SK-N-SH (cell line): ENCODE results near the gene MYF6. TPM values are rescaled to one million over a fixed set of nuclear protein-coding genes. Genes with fewer than 3 reads are reported as not detected.

ENCODE experiments used
- CTCF ChIA-PET: fragments of 300-600, 350-600 bp; formaldehyde crosslinking; extraction: SDS; loops from one replicate; lab custom pipeline; 2021; lab: Yijun Ruan, JAX
- POLR2A ChIA-PET: fragments of 350-600 bp; sonication (Branson Sonifier 250); formaldehyde crosslinking; extraction: SDS; loops from one replicate; lab custom pipeline; 2020; ENCODE audit warnings: antibody characterized with exemption, inconsistent platforms; lab: Yijun Ruan, JAX
- DNase-seq: peaks from one replicate; pipeline ENCODE4 v3.0.0; 2012
- H2AFZ ChIP-seq: fragments of 200-600 bp; sonication (generic); 2 replicates; pipeline ENCODE4 v1.8.1; 2016; ENCODE audit warnings: antibody characterized with exemption, mild to moderate bottlenecking, low read depth
- H3F3A ChIP-seq: fragments of 200-600 bp; sonication (generic); replicated peaks from 2 replicates; pipeline ENCODE3; 2016; ENCODE audit warnings: antibody characterized with exemption, mild to moderate bottlenecking; ENCODE audit not compliant: insufficient read depth
- H3K27ac ChIP-seq, 2 experiments: fragments of 200-500 bp in 1 of 2; fragments of 200-600 bp in 1 of 2; sonication (Bioruptor generic) in 1 of 2; sonication (generic), shearing (Covaris generic) in 1 of 2; 2 replicates each; pipeline versions ENCODE4 v1.5.1 to v1.6.1; 2014 to 2016; ENCODE audit warnings: low read depth in 2 of 2, inconsistent platforms in 1 of 2, low read length in 1 of 2, mild to moderate bottlenecking in 1 of 2, mixed read lengths in 1 of 2
- H3K27me3 ChIP-seq: fragments of 200-600 bp; sonication (generic), shearing (Covaris generic); 2 replicates; pipeline ENCODE4 v1.6.1; 2016; ENCODE audit warnings: mixed run types; ENCODE audit not compliant: insufficient read depth
- H3K36me3 ChIP-seq, 2 experiments: fragments of 200-500 bp in 1 of 2; fragments of 200-600 bp in 1 of 2; sonication (Bioruptor generic) in 1 of 2; sonication (generic) in 1 of 2; replicated peaks in 1 of 2; 2 replicates each; pipeline versions ENCODE3 to v1.5.1; 2014 to 2016; ENCODE audit warnings: low read length in 1 of 2, mild to moderate bottlenecking in 1 of 2; ENCODE audit not compliant: insufficient read depth in 2 of 2, control insufficient read depth in 1 of 2
- H3K4me1 ChIP-seq, 2 experiments: fragments of 200-500 bp in 1 of 2; fragments of 200-600 bp in 1 of 2; sonication (Bioruptor generic) in 1 of 2; sonication (generic), shearing (Covaris generic) in 1 of 2; 2 replicates each; pipeline versions ENCODE4 v1.5.1 to v1.6.1; 2014 to 2016; ENCODE audit warnings: low read depth in 1 of 2, low read length in 1 of 2, mixed run types in 1 of 2; ENCODE audit not compliant: insufficient read depth in 2 of 2, control insufficient read depth in 1 of 2
- H3K4me2 ChIP-seq: fragments of 200-600 bp; sonication (generic), shearing (Covaris generic); 2 replicates; pipeline ENCODE4 v1.6.1; 2017; ENCODE audit warnings: mixed run types
- H3K4me3 ChIP-seq, 2 experiments: fragments of 200-500 bp in 1 of 2; fragments of 200-600 bp in 1 of 2; sonication (Bioruptor generic) in 1 of 2; sonication (generic), shearing (Covaris generic) in 1 of 2; 2 replicates each; pipeline versions ENCODE4 v1.5.1 to v1.8.1; 2014 to 2016; ENCODE audit warnings: low read depth in 2 of 2, inconsistent platforms in 1 of 2, low read length in 1 of 2, mild to moderate bottlenecking in 1 of 2, mixed read lengths in 1 of 2, moderate library complexity in 1 of 2
- H3K79me2 ChIP-seq: fragments of 200-600 bp; sonication (generic); 2 replicates; pipeline ENCODE4 v1.8.1; 2017; ENCODE audit warnings: mild to moderate bottlenecking; ENCODE audit not compliant: insufficient read depth
- H3K9ac ChIP-seq: fragments of 200-600 bp; sonication (generic); 2 replicates; pipeline ENCODE4 v1.6.1; 2017; ENCODE audit warnings: mixed run types
- H3K9me2 ChIP-seq: fragments of 200-600 bp; sonication (generic); 2 replicates; pipeline ENCODE4 v1.6.1; 2017; ENCODE audit warnings: mixed run types
- H3K9me3 ChIP-seq: fragments of 200-600 bp; sonication (generic); 2 replicates; pipeline ENCODE4 v1.6.1; 2017; ENCODE audit warnings: mixed run types, mild to moderate bottlenecking, moderate library complexity
- H4K20me1 ChIP-seq: fragments of 200-600 bp; sonication (generic); 2 replicates; pipeline ENCODE4 v1.6.1; 2017; ENCODE audit warnings: mild to moderate bottlenecking, mixed run types; ENCODE audit not compliant: insufficient read depth
- FOXJ3 ChIP-seq: sonication (generic); formaldehyde crosslinking; IDR thresholded peaks from 2 replicates; pipeline ENCODE4 v1.5.1; 2020; ENCODE audit warnings: mild to moderate bottlenecking, missing genetic modification reagents
- GABPA ChIP-seq: IDR thresholded peaks from 2 replicates; pipeline ENCODE4 v1.4.0; 2012; ENCODE audit warnings: low read depth, mild to moderate bottlenecking
- IRF3 ChIP-seq: fragments of 150-350 bp; IDR thresholded peaks from 2 replicates; pipeline ENCODE4 v1.6.1; 2016; ENCODE audit warnings: mild to moderate bottlenecking, low read depth, low read length
- JUND ChIP-seq: IDR thresholded peaks from 2 replicates; pipeline ENCODE4 v1.4.0; 2012
- MAX ChIP-seq: IDR thresholded peaks from 2 replicates; pipeline ENCODE4 v1.4.0; 2012; ENCODE audit warnings: low read depth
- MEF2A ChIP-seq: IDR thresholded peaks from 2 replicates; pipeline ENCODE4 v1.4.0; 2012; ENCODE audit warnings: low read depth, borderline replicate concordance
- NFIC ChIP-seq: IDR thresholded peaks from 2 replicates; pipeline ENCODE4 v1.4.0; 2012; ENCODE audit warnings: borderline replicate concordance
- NRF1 ChIP-seq: IDR thresholded peaks from 2 replicates; pipeline ENCODE4 v1.6.1; 2012; ENCODE audit warnings: low read depth, mild to moderate bottlenecking, low read length
- REST ChIP-seq: IDR thresholded peaks from 2 replicates; pipeline ENCODE4 v1.6.1; 2012; ENCODE audit warnings: mild to moderate bottlenecking, low read depth, low read length, moderate library complexity
- RXRA ChIP-seq: IDR thresholded peaks from 2 replicates; pipeline ENCODE4 v1.4.0; 2012; ENCODE audit warnings: low read depth, mild to moderate bottlenecking, borderline replicate concordance
- SIN3A ChIP-seq: IDR thresholded peaks from 2 replicates; pipeline ENCODE4 v1.6.1; 2012; ENCODE audit warnings: low read depth, mild to moderate bottlenecking, low read length, moderate library complexity, borderline replicate concordance
- SMC3 ChIP-seq: IDR thresholded peaks from 2 replicates; pipeline ENCODE4 v1.6.1; 2012; ENCODE audit warnings: low read depth, low read length, improper control_type of control experiment
- TAF1 ChIP-seq: IDR thresholded peaks from 2 replicates; pipeline ENCODE4 v1.6.1; 2012; ENCODE audit warnings: low read depth, mild to moderate bottlenecking, low read length, moderate library complexity, borderline replicate concordance
- TCF12 ChIP-seq: IDR thresholded peaks from 2 replicates; pipeline ENCODE4 v1.4.0; 2012
- USF2 ChIP-seq: fragments of 150-350 bp; IDR thresholded peaks from 2 replicates; pipeline ENCODE4 v1.6.1; 2017; ENCODE audit warnings: antibody characterized with exemption, low read length, low read depth, borderline replicate concordance
- YY1 ChIP-seq: IDR thresholded peaks from 2 replicates; pipeline ENCODE4 v1.4.0; 2012; ENCODE audit warnings: low read depth, mild to moderate bottlenecking
- WGBS: methylation state at CpG from one replicate; pipeline ENCODE4 v1.1.6; 2017; ENCODE audit warnings: low lambda C conversion rate; 5-methylcytosine and 5-hydroxymethylcytosine counted together
- polyA plus RNA-seq, 3 experiments: library from polyadenylated mRNA; depleted of rRNA; stranded (reverse); fragments of >200 nt; gene quantifications; 2 replicates each; pipeline ENCODE4 v1.2.3, GENCODE V29; 2012

MYF6 gene
- polyA plus RNA-seq, 1 of the 3 experiments (the other 2 are of a cell fraction), result not detected

GRCh38 chr12:80698256-80698655 is 9.2 kb upstream of the MYF6 start:
- WGBS, result 8% methylated on average over 7 of the region's 7 CpGs
- Histone ChIP-seq H3K4me3 (no peak overlapping the region), H2AFZ (no peak overlapping the region), H3K79me2 (no peaks in the 10 kb centered on the region), H3K36me3 (no peaks in the 10 kb centered on the region), H3K9ac (no peak overlapping the region), H3F3A (no peaks in the 10 kb centered on the region), H3K9me3 (no peaks in the 10 kb centered on the region), H3K4me1 (0 out of 4 replicates have a peak, but pooled peaks cover 0 to 2% of the 10 kb centered on the region in 2 experiments), H3K9me2 (no peaks in the 10 kb centered on the region; the same call in 1 of the 2 replicates), H3K4me2 (no peak overlapping the region), H3K27ac (no peak overlapping the region), H3K27me3 (peaks cover 16% of the 10 kb centered on the region; the same call in 1 of the 2 replicates), H4K20me1 (no peaks in the 10 kb centered on the region)
- TF ChIP-seq SIN3A, result no peak
- no peak for TF ChIP-seq SMC3
- ChIA-PET CTCF (interaction anchor here (2.0 kb wide), 1 partner anchor 12 kb away, joined by 8 read pairs; no protein-coding TSS in a partner anchor), POLR2A (no interaction called here)
- no peak for DNase-seq

GRCh38 chr12:80698847-80699542 is 8.4 kb upstream of the MYF6 start:
- Histone ChIP-seq H2AFZ (no peak overlapping the region), H3K4me1 (0 out of 4 replicates have a peak, but pooled peaks cover 0 to 2% of the 10 kb centered on the region in 2 experiments)
- CTCF ChIA-PET, result interaction anchor here (2.0 kb wide), 1 partner anchor 12 kb away, joined by 8 read pairs; no protein-coding TSS in a partner anchor

More at GRCh38 chr12:80698847-80699542, 8.4 kb upstream of the MYF6 start:
- H3K79me2 ChIP-seq, result no peaks in the 10 kb centered on the region
- no peaks in the 10 kb centered on the region for H3F3A ChIP-seq
- DNase-seq, result no peak
- H4K20me1 ChIP-seq, result no peaks in the 10 kb centered on the region
- H3K9me3 ChIP-seq, result no peaks in the 10 kb centered on the region
- no peak for TF ChIP-seq IRF3
- no peak for TF ChIP-seq NFIC
- no peak for TF ChIP-seq YY1
- no peak for TF ChIP-seq NRF1
- TF ChIP-seq GABPA, result no peak
- TF ChIP-seq MAX, result no peak
- no peak for TF ChIP-seq FOXJ3 (CRISPR knock-in tag)
- no peak for TF ChIP-seq USF2
- TF ChIP-seq RXRA, result no peak
- TF ChIP-seq TCF12, result no peak
- no peak for TF ChIP-seq JUND
- TF ChIP-seq REST, result no peak
- TF ChIP-seq TAF1, result no peak
- no peak for TF ChIP-seq MEF2A
- TF ChIP-seq, all 33 proteins: peak for 0
- Histone ChIP-seq H3K4me3 (no peak overlapping the region), H3K9me2 (no peaks in the 10 kb centered on the region; the same call in 1 of the 2 replicates), H3K4me2 (no peak overlapping the region), H3K9ac (no peak overlapping the region), H3K27ac (no peak overlapping the region), H3K36me3 (no peaks in the 10 kb centered on the region), H3K27me3 (peaks cover 18% of the 10 kb centered on the region; the same call in 1 of the 2 replicates)
- POLR2A ChIA-PET, result interaction anchor here (0.6 kb wide), 1 partner anchor 62 kb away, joined by 5 read pairs; no protein-coding TSS in a partner anchor
- WGBS, result 9% methylated on average over 7 of the region's 7 CpGs
